SK-N-SH treated with all-trans-retinoic acid at 6 μM for 48 hours (cell line): Measurements from ENCODE around the gene ENO4.

ENCODE experiments used
- ATAC-seq: fragments of 200-7000 bp; cut with Tn5 transposase; 3 replicates; pipeline ENCODE4 v1.9.1; 2020; ENCODE audit warnings: mild to moderate bottlenecking, moderate library complexity
- ARNTL ChIP-seq: fragments of 450-650 bp; formaldehyde crosslinking; IDR thresholded peaks from 2 replicates; pipeline ENCODE4 v1.5.0; 2020; ENCODE audit warnings: low read depth, mild to moderate bottlenecking, moderate library complexity, borderline replicate concordance
- BACH2 ChIP-seq: fragments of 250-450 bp; sonication (Bioruptor Pico); IDR thresholded peaks from 2 replicates; pipeline ENCODE4 v1.9.0; 2021; ENCODE audit warnings: mild to moderate bottlenecking, borderline replicate concordance
- CSDC2 ChIP-seq: fragments of 250-450 bp; sonication (Bioruptor Pico); IDR thresholded peaks from 2 replicates; pipeline ENCODE4 v1.5.0; 2020; ENCODE audit warnings: mild to moderate bottlenecking, moderate library complexity
- ESRRG ChIP-seq: fragments of 250-450 bp; sonication (Bioruptor Pico); IDR thresholded peaks from 2 replicates; pipeline ENCODE4 v1.6.1; 2021; ENCODE audit warnings: mild to moderate bottlenecking
- GLIS3 ChIP-seq: fragments of 250-450 bp; sonication (Bioruptor Pico); IDR thresholded peaks from 2 replicates; pipeline ENCODE4 v1.5.0; 2020; ENCODE audit warnings: mild to moderate bottlenecking, moderate library complexity
- ISL1 ChIP-seq: fragments of 250-450 bp; sonication (Bioruptor Pico); IDR thresholded peaks from 2 replicates; pipeline ENCODE4 v2.1.2; 2022; ENCODE audit warnings: mild to moderate bottlenecking, moderate library complexity
- OSR1 ChIP-seq: fragments of 250-450 bp; sonication (Bioruptor Pico); IDR thresholded peaks from 2 replicates; pipeline ENCODE4 v1.8.0; 2022; ENCODE audit warnings: moderate library complexity, mild to moderate bottlenecking, inconsistent platforms
- PATZ1 ChIP-seq: fragments of 250-450 bp; sonication (Bioruptor Pico); IDR thresholded peaks from 2 replicates; pipeline ENCODE4 v1.8.0; 2020; ENCODE audit warnings: mild to moderate bottlenecking, moderate library complexity, borderline replicate concordance
- POU6F1 ChIP-seq: fragments of 250-450 bp; sonication (Bioruptor Pico); IDR thresholded peaks from 2 replicates; pipeline ENCODE4 v1.8.0; 2021; ENCODE audit warnings: low read depth, mild to moderate bottlenecking, moderate library complexity, borderline replicate concordance
- PPARA ChIP-seq: fragments of 250-450 bp; sonication (Bioruptor Pico); IDR thresholded peaks from 2 replicates; pipeline ENCODE4 v1.5.0; 2020; ENCODE audit warnings: mild to moderate bottlenecking, borderline replicate concordance
- RARB ChIP-seq: fragments of 250-450 bp; sonication (Bioruptor Pico); IDR thresholded peaks from 2 replicates; pipeline ENCODE4 v1.8.0; 2021; ENCODE audit warnings: mild to moderate bottlenecking, moderate library complexity
- SNAI2 ChIP-seq: fragments of 250-450 bp; sonication (Bioruptor Pico); IDR thresholded peaks from 2 replicates; pipeline ENCODE4 v1.5.0; 2020; ENCODE audit warnings: mild to moderate bottlenecking, moderate library complexity
- TCF4 ChIP-seq: fragments of 250-450 bp; sonication (Bioruptor Pico); IDR thresholded peaks from 2 replicates; pipeline ENCODE4 v1.8.0; 2021; ENCODE audit warnings: mild to moderate bottlenecking, moderate library complexity, borderline replicate concordance
- TOX ChIP-seq: fragments of 250-450 bp; sonication (Bioruptor Pico); IDR thresholded peaks from 2 replicates; pipeline ENCODE4 v1.8.0; 2021; ENCODE audit warnings: mild to moderate bottlenecking, moderate library complexity, borderline replicate concordance
- ZC3H10 ChIP-seq: fragments of 250-450 bp; sonication (Bioruptor Pico); IDR thresholded peaks from 2 replicates; pipeline ENCODE4 v1.5.1; 2021; ENCODE audit warnings: mild to moderate bottlenecking, moderate library complexity
- ZFP3 ChIP-seq: fragments of 250-450 bp; sonication (Bioruptor Pico); IDR thresholded peaks from 2 replicates; pipeline ENCODE4 v1.5.0; 2020; ENCODE audit warnings: mild to moderate bottlenecking, moderate library complexity
- ZFP30 ChIP-seq: fragments of 450-650 bp; formaldehyde crosslinking; IDR thresholded peaks from 2 replicates; pipeline ENCODE4 v1.5.0; 2022; ENCODE audit warnings: mild to moderate bottlenecking, moderate library complexity
- ZNF565 ChIP-seq: fragments of 450-650 bp; formaldehyde crosslinking; conservative IDR thresholded peaks from 2 replicates; pipeline ENCODE4 v1.5.0; 2020; ENCODE audit warnings: low read depth, mild to moderate bottlenecking, moderate library complexity
- ZNF70 ChIP-seq: fragments of 450-650 bp; formaldehyde crosslinking; IDR thresholded peaks from 2 replicates; pipeline ENCODE4 v1.5.0; 2020; ENCODE audit warnings: mild to moderate bottlenecking, moderate library complexity
- ZNF8 ChIP-seq: fragments of 450-650 bp; formaldehyde crosslinking; IDR thresholded peaks from 2 replicates; pipeline ENCODE4 v1.5.0; 2020; ENCODE audit warnings: mild to moderate bottlenecking, moderate library complexity
- TF ChIP-seq, protein P1 (sequence below): fragments of 250-450 bp; sonication (Bioruptor Pico); IDR thresholded peaks from 2 replicates; pipeline ENCODE4 v1.5.1; 2021; ENCODE audit warnings: mild to moderate bottlenecking, moderate library complexity

ENO4 gene

GRCh38 chr10:116810120-116810500 is 39.2 kb upstream of the ENO4 start:
- no peak for ATAC-seq
- no peak for TF ChIP-seq TCF4
- no peak for TF ChIP-seq ZFP3
- no peak for TF ChIP-seq ZNF70
- TF ChIP-seq ZNF565 (CRISPR knock-in tag), result no peak
- no peak for TF ChIP-seq ZNF8
- no peak for TF ChIP-seq SNAI2 (CRISPR knock-in tag)

DNA sequence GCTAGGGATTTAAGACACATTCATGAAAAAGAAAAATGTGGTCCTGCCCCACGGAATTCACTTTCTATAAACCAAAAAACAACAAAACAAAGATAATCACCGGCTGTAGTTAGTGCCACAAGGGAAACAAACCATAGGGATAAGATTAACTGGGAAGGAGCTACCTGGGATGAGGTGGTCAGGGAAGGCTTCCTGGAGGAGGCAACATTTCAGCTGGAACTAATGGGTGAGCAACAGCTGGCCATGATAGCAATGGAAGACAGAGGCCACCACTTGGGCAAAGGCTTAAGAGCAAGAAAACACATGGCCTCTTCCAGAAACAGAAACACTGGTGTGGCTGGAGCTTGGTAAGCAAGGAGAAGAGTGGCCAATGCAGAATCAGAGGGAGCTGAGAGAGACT is 38.4 kb upstream of the ENO4 start:
- ATAC-seq, result no peak
- TF ChIP-seq ZFP30, result no peak
- no peak for TF ChIP-seq BACH2 (CRISPR knock-in tag)
- TF ChIP-seq OSR1 (CRISPR knock-in tag), result no peak
- no peak for TF ChIP-seq ZC3H10 (CRISPR knock-in tag)
- no peak for TF ChIP-seq ISL1 (CRISPR knock-in tag)
- no peak for TF ChIP-seq ZNF8
- no peak for TF ChIP-seq ZFP3
- no peak for TF ChIP-seq TOX (CRISPR knock-in tag)
- TF ChIP-seq ZNF70, result no peak
- TF ChIP-seq, protein P1, sequence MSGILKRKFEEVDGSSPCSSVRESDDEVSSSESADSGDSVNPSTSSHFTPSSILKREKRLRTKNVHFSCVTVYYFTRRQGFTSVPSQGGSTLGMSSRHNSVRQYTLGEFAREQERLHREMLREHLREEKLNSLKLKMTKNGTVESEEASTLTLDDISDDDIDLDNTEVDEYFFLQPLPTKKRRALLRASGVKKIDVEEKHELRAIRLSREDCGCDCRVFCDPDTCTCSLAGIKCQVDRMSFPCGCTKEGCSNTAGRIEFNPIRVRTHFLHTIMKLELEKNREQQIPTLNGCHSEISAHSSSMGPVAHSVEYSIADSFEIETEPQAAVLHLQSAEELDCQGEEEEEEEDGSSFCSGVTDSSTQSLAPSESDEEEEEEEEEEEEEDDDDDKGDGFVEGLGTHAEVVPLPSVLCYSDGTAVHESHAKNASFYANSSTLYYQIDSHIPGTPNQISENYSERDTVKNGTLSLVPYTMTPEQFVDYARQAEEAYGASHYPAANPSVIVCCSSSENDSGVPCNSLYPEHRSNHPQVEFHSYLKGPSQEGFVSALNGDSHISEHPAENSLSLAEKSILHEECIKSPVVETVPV (CRISPR knock-in tag), result no peak

DNA sequence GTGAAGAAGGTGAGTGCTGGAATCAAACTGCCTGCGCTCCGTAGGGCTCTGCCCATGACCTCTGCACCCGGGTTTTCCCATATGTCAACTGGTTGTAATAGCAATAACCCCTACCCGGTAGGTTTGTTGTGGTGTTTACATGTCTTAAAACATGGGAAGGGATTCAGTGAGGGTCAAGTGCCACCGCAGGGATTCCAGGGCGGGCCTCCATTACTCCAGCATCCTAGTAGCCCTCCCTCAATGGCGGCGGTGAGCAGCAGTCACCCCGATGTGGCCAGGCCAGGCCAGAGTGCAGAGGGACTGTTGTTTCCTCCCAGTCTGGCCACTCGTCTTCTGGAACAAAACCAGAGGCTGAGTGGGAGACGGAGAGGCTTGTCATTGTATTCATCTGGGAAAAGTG is 37.6 kb upstream of the ENO4 start:
- ATAC-seq, result no peak
- TF ChIP-seq ESRRG (CRISPR knock-in tag) (no peak), TCF4 (no peak), BACH2 (CRISPR knock-in tag) (no peak)
- TF ChIP-seq, all 23 proteins: peak for 0

DNA sequence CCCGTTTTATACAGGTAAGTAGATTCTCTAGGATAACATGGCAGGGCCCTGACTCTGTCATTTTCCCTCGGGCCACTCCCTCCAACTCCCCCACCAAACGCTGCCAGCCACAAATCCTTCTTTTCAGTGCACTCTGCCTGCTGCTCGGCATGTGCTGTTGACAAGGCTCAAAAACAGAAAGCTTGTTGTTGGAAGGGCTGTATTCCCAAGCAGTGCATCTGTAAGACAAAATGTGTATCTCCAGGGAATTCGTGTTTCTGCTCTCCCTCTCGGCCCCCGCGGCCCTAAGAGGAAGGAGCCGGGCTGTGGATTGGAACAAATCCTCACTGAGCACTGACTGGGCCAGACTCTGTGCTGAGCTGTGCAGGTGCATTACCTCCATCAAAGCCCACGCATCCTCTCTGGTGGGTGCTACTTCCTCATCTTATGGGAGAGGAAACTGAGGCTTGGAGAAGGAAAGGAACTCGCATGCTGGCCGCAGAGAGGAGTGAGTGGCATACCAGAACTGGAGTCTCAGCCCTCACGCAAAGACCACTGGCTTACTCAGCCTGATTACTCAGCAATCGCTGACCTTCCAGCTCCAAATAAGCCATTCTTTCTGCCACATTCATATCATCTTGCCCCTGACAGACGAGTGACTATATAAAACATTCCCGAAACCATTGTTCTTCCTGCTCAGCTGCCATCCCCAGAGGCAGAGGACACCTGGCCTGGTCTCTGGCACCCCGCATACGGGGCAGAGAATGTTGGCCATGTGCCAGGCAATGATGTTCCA is 33.5 kb upstream of the ENO4 start:
- no peak for TF ChIP-seq SNAI2 (CRISPR knock-in tag)
- TF ChIP-seq, protein P1 (CRISPR knock-in tag), result no peak
- no peak for TF ChIP-seq ZFP3
- TF ChIP-seq OSR1 (CRISPR knock-in tag), result no peak
- TF ChIP-seq ARNTL (CRISPR knock-in tag), result no peak
- TF ChIP-seq ISL1 (CRISPR knock-in tag), result no peak
- no peak for TF ChIP-seq BACH2 (CRISPR knock-in tag)
- no peak for TF ChIP-seq TOX (CRISPR knock-in tag)
- TF ChIP-seq PATZ1 (CRISPR knock-in tag), result no peak
- no peak for ATAC-seq

DNA sequence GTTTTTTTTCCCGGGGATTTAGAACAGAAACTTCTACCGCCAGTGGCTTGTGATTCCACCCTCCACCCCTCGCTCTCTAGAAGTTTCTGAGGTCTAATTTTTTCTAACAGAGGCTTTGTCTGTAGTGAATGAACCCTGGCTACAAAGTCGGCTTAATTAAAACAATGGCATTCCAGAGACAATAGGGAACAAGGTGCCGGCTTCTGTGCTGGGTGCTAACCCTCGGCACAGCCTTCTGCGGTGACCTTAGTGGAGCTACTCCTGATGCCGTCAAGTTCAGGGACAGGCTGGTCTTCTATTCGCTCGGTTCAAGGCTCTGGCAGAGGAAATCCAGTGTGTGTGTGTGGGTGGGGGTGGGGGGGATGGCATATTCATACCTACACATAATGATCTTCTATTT is 32.1 kb upstream of the ENO4 start:
- no peak for TF ChIP-seq ZFP30
- TF ChIP-seq TCF4, result no peak
- no peak for TF ChIP-seq TOX (CRISPR knock-in tag)
- no peak for TF ChIP-seq POU6F1 (CRISPR knock-in tag)
- no peak for TF ChIP-seq ESRRG (CRISPR knock-in tag)
- no peak for TF ChIP-seq ZC3H10 (CRISPR knock-in tag)
- no peak for TF ChIP-seq RARB (CRISPR knock-in tag)
- TF ChIP-seq BACH2 (CRISPR knock-in tag), result no peak
- no peak for TF ChIP-seq ISL1 (CRISPR knock-in tag)
- TF ChIP-seq, protein P1 (CRISPR knock-in tag), result no peak
- TF ChIP-seq ZNF565 (CRISPR knock-in tag), result no peak
- TF ChIP-seq GLIS3, result no peak
- TF ChIP-seq ARNTL (CRISPR knock-in tag), result no peak
- TF ChIP-seq PATZ1 (CRISPR knock-in tag), result no peak
- no peak for TF ChIP-seq PPARA (CRISPR knock-in tag)
- no peak for TF ChIP-seq CSDC2
- TF ChIP-seq SNAI2 (CRISPR knock-in tag), result no peak
- TF ChIP-seq ZFP3, result no peak
- ATAC-seq, result no peak
